Epithelial cell of umbilical artery (primary cell): Measurements from ENCODE around the gene EARS2. TPM values are rescaled to one million over a fixed set of nuclear protein-coding genes. Genes with fewer than 3 reads are reported as not detected.

Source experiments
- total RNA-seq: library from RNA; depleted of rRNA; stranded (reverse); fragments of >200 nt; gene quantifications from 2 replicates; pipeline ENCODE4 v1.2.3, GENCODE V29; 2014

Gene EARS2
- 20.1 and 23.4 TPM in 2 replicates for total RNA-seq

DNA sequence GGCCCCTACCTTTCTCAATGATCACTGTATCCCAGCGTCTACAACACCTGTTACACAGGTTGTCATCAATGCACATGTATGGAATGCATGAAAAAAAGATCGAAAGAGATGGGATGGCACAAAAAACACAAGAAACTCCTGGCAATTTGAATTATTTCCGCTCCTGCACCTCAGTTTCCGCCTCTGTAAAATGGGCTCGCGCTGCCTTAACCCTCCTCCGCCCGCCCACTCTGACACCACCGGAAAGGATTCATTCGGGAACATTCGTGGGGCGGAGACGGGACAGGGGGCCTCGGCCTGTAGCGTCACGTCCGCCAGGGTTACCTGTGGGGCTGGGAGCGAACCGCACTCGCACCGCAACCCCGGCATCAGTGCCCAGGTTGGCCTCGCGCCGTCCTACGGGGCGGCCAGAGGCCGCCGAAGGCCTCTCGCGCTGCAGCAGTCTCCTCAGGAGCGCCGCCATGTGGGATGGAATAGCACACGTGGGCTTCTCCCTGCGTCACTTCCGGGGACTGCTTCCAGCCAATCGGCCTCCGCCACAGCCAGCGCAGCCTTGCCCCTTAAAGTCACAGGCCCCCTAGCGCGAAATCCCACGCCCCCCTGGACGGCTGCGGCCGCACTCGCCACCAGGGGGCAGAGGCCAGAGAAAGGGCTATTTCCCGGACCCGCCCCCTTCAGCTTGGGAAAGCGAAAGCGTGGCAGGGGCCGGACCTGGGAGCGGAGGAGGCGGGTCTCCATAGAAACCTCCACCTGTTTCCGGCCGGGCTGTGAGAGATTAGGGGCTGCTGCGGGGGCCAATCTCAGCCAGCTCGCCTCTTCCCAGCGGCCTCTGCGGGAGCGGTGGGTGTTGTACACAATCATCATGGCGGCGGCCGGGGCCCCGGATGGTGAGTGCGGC lies at the start of gene EARS2, which contains the start of gene UBFD1:
EARS2 (minus strand) TSS at position 470 of the 898 bp plus-strand sequence; CDS start at position 463, 7 bp downstream.
UBFD1 (plus strand) TSS at position 847 of the 898 bp plus-strand sequence; CDS start at position 863, 16 bp downstream.

DNA sequence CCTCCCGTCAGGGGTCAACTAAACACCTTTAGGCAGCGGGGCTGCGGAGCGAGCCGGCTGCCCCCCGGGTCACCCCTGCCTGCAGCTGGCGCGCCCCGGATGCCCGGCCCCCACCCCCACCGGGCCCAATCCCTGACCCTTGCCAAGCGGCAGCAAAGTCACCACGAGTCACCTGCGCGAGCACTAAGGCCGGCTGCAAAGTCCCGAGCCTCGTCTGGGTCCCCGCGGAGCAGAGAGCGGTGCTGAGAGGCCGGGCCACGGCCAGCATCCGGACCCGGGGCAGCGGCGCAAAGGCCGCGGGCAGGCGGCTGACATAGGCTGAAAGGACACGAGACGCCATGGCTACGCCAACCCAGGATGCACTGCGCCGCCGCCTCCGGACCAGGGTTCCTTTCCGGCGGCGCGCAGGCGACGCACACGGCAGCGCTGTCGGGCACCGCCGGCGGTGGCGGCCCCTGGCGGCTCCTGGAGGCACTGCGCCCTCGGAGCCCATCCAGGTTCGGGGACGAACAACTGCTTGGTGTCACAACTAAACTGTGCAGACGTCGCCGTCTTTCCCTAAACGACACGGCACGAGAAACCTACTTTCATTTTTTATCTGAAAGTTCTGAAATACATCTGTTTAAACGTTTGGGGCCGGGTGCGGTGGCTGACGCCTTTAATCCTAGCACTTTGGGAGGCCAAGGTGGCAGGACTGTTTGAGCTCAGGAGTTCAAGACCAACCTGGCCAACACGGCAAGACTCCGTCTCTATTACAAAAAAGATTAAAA lies 39.0 kb upstream of the EARS2 start, which contains the start of gene NDUFAB1:
NDUFAB1 (minus strand) TSS at position 366 of the 770 bp plus-strand sequence; CDS start at position 340, 26 bp downstream.

DNA sequence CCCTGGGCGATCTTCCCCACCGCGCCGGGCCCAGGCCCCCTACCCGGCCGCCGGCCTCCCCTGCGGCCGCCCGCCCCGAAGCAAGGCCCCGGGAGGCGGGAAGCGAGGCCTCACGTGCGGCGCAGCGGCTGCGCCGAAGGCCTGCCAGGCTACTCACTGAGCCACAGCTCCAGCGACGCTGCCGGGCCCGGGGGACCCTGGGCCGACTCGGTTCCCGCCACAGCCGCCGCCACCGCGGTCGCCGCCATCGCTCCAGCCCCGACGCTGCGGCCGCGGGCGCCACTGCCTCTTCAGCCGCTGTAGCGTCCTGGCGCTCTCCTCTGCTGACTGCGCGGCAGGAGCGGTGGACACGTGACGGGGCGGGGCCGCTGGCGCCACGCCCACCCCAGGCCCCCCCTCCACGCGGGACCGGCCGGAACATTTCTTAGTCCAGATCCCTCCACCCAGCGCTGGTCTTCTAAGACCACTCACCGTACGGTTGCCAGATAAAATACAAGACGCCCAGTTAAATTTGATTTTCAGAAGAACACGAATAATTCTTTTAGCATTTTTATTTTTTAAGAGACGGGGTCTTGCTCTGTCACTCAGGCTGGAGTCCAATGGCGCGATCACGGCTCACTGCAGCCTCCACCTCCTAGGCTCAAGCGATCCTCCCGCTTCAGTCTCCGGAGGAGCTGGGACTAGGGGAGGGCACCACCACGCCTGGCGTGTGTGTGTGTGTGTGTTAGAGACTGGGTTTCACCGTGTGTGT lies 46.8 kb downstream of the EARS2 start, which contains the start of gene GGA2:
GGA2 (minus strand) TSS at position 331 of the 751 bp plus-strand sequence; CDS start at position 248, 83 bp downstream.

Other genes with a start within 250 kb of the EARS2 start
- 10.5 and 11.0 TPM in 2 replicates for gene COG7, start 104.2 kb downstream of the EARS2 start, total RNA-seq
- 22.4 and 33.1 TPM in 2 replicates for gene GGA2, start 46.9 kb downstream of the EARS2 start, total RNA-seq
- gene UBFD1, start 377 bp upstream of the EARS2 start, total RNA-seq, result 53.9 and 159 TPM in 2 replicates
- 143 and 166 TPM in 2 replicates for gene NDUFAB1, start 39.0 kb upstream of the EARS2 start, total RNA-seq
- 7.1 and 7.6 TPM in 2 replicates for gene PALB2, start 84.0 kb upstream of the EARS2 start, total RNA-seq
- gene DCTN5, start 84.1 kb upstream of the EARS2 start, total RNA-seq, result 63.3 and 83.4 TPM in 2 replicates
- gene PLK1, start 121.5 kb upstream of the EARS2 start, total RNA-seq, result 27.9 and 29.6 TPM in 2 replicates
- not detected in 2 replicates for gene ERN2, start 155.9 kb upstream of the EARS2 start, total RNA-seq
- gene CHP2, start 197.7 kb upstream of the EARS2 start, total RNA-seq, result not detected in 2 replicates